BJ (cell line): ENCODE data around the gene ENPP1. TPM values are rescaled to one million over a fixed set of nuclear protein-coding genes. Genes with fewer than 3 reads are reported as not detected.

Experiments used
- CTCF ChIA-PET: fragments of 350-600 bp; formaldehyde crosslinking; extraction: SDS; loops from one replicate; lab custom pipeline; 2021; ENCODE audit warnings: antibody characterized with exemption, inconsistent platforms; lab: Yijun Ruan, JAX
- POLR2A ChIA-PET: fragments of 300-600 bp; sonication (Branson Sonifier 250); formaldehyde crosslinking; extraction: SDS; loops from one replicate; lab custom pipeline; 2021; ENCODE audit warnings: antibody characterized with exemption; lab: Charles Lee
- DNase-seq: peaks from one replicate; pipeline ENCODE4 v3.0.0-alpha.2; 2011; ENCODE audit warnings: low read depth
- H3K27me3 ChIP-seq: 2 replicates; pipeline ENCODE4 v1.6.0; 2011; ENCODE audit warnings: low read length; ENCODE audit not compliant: control insufficient read depth, insufficient read depth
- H3K36me3 ChIP-seq: 2 replicates; pipeline ENCODE4 v1.5.1; 2011; ENCODE audit warnings: low read length; ENCODE audit not compliant: control insufficient read depth, insufficient read depth
- H3K4me3 ChIP-seq: 2 replicates; pipeline ENCODE4 v1.5.1; 2011; ENCODE audit warnings: low read depth, mild to moderate bottlenecking, control low read depth, low read length
- CTCF ChIP-seq: IDR thresholded peaks from 2 replicates; pipeline ENCODE4 v1.5.1; 2011; ENCODE audit warnings: low read depth, mild to moderate bottlenecking, control low read depth, inconsistent platforms, low read length, moderate library complexity; ENCODE audit not compliant: insufficient read depth
- polyA plus RNA-seq: library from polyadenylated mRNA; depleted of rRNA; stranded (reverse); fragments of >200 nt; gene quantifications from 2 replicates; pipeline ENCODE4 v1.2.3, GENCODE V29; 2011; rRNA removed
- small RNA-seq: library from RNA; depleted of rRNA; stranded (forward); fragments of <200 nt; gene quantifications from one replicate; pipeline ENCODE3, GENCODE V24; 2012; ENCODE audit warnings: low replicate concordance, low read depth; ENCODE audit not compliant: insufficient read length

Gene ENPP1
- polyA plus RNA-seq, 1 experiment, result 8.0 TPM

GRCh38 chr6:131931063-131931750 is 123.4 kb downstream of the ENPP1 start:
- H3K36me3 ChIP-seq, result no peaks in the 10 kb centered on the region
- CTCF ChIA-PET, result interaction anchor here (0.9 to 2.6 kb wide), 7 partner anchors 16 to 366 kb away, joined by 3 to 12 read pairs (median 3); no protein-coding TSS in a partner anchor
- no peak for DNase-seq
- H3K4me3 ChIP-seq, result no peak overlapping the region
- no peaks in the 10 kb centered on the region for H3K27me3 ChIP-seq
- no peak for TF ChIP-seq CTCF
- POLR2A ChIA-PET, result interaction anchor here (0.9 kb wide), 1 partner anchor 20 kb away, joined by 4 read pairs; no protein-coding TSS in a partner anchor

DNA sequence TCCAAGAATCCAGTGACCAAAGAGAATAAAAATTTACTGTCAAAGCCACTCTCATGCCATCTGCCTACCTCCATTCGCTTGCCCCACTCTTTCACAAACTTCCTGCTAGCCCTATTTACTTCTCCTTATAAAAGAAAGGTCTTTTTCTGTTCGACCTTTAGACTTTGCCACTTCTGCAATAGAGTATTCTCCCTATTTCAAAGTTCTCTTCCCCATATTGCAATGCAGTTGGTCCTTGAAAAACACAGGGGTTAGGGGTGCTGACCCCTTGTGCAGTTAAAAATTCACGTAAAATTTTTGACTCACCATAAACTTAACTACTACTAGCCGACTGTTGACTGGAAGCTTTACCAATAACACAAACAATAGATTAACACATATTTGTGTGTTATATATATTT is 128.3 kb downstream of the ENPP1 start:
- no peak for TF ChIP-seq CTCF
- no peak overlapping the region for H3K4me3 ChIP-seq
- ChIA-PET POLR2A (no interaction called here), CTCF (interaction anchor here (1.0 kb wide), 1 partner anchor 13 kb away, joined by 3 read pairs; no protein-coding TSS in a partner anchor)
- H3K36me3 ChIP-seq, result no peaks in the 10 kb centered on the region
- H3K27me3 ChIP-seq, result no peaks in the 10 kb centered on the region
- DNase-seq, result no peak

DNA sequence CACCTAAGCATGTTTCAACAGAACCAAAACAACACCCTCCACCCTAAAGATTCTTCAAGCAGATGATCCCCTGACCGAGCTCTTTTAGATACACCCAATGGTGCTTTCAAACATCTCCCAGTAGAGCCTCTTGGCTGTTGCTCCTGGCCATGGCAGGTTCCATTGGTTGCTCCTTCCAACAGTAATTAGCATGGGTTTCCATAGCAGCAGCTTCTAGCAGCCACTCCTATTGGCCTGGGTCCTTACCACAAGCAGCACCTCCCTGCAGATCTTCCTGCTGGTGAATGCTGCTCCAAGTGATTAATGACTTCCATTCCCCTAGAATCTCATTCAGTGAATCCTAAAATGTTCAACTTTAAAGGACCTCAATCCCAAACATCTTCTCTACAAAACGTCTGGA is 129.4 kb downstream of the ENPP1 start:
- CTCF ChIA-PET, result interaction anchor here (1.1 to 2.6 kb wide), 4 partner anchors 12 to 547 kb away, joined by 3 to 15 read pairs (median 8); no protein-coding TSS in a partner anchor
- Histone ChIP-seq H3K36me3 (no peaks in the 10 kb centered on the region), H3K27me3 (no peaks in the 10 kb centered on the region), H3K4me3 (no peak overlapping the region)
- DNase-seq, result no peak
- no peak for TF ChIP-seq CTCF
- POLR2A ChIA-PET, result interaction anchor here (1.6 to 2.0 kb wide), 2 partner anchors 10 to 14 kb away, joined by 6 read pairs; partner anchors contain the start of gene CCN2

- ChIA-PET CTCF (interaction anchor here (0.7 to 2.6 kb wide), 6 partner anchors 13 to 547 kb away, joined by 3 to 15 read pairs (median 4); no protein-coding TSS in a partner anchor), POLR2A (interaction anchor here (0.7 to 2.0 kb wide), 3 partner anchors 9 to 13 kb away, joined by 4 to 6 read pairs (median 6); partner anchors contain the start of gene CCN2)
- no peak overlapping the region for H3K4me3 ChIP-seq
- H3K36me3 ChIP-seq, result no peaks in the 10 kb centered on the region
- no peak for DNase-seq
- no peak for TF ChIP-seq CTCF
- no peaks in the 10 kb centered on the region for H3K27me3 ChIP-seq
These were observed 130.1 kb downstream of the ENPP1 start for GRCh38 chr6:131937703-131938631.

Small RNAs within 50 kb of the gene (small RNA-seq; reads per million reads assigned to genes)
- not detected for gene MIR548H5
- gene SELENOKP2, result not detected

Other genes starting within 250 kb of the ENPP1 start
- gene ARG1, start 234.8 kb upstream of the ENPP1 start, polyA plus RNA-seq, result not detected in 2 replicates
- gene MED23, start 179.8 kb upstream of the ENPP1 start, polyA plus RNA-seq, result 16.5 and 28.5 TPM in 2 replicates
- gene ENPP3, start 170.7 kb upstream of the ENPP1 start, polyA plus RNA-seq, result 0.02 TPM in 1 of 2 replicates, not detected in the other
- gene OR2A4, start 106.6 kb upstream of the ENPP1 start, polyA plus RNA-seq, result not detected in 2 replicates
- gene CTAGE9, start 97.0 kb upstream of the ENPP1 start, polyA plus RNA-seq, result not detected in 2 replicates
- 318 and 326 TPM in 2 replicates for gene CCN2, start 143.4 kb downstream of the ENPP1 start, polyA plus RNA-seq